GM18519 (cell line): ENCODE data around the gene SIRT5.

Source experiments
- ATAC-seq: cut with Tn5 transposase; IDR thresholded peaks from one replicate; pipeline ENCODE4 v1.9.1; 2021; ENCODE audit warnings: mild to moderate bottlenecking, moderate library complexity; ENCODE audit not compliant: unreplicated experiment, low FRiP score

The SIRT5 gene

GRCh38 chr6:13629459-13630116 is 55.2 kb downstream of the SIRT5 start:
- ATAC-seq, result no peak

GRCh38 chr6:13630499-13630898 is 56.1 kb downstream of the SIRT5 start:
- no peak for ATAC-seq

- no peak for ATAC-seq
Measured at GRCh38 chr6:13633343-13633742, 58.9 kb downstream of the SIRT5 start.

- ATAC-seq, result no peak
Measured at GRCh38 chr6:13635948-13636658, 61.7 kb downstream of the SIRT5 start.

- ATAC-seq, result no peak
Measured at GRCh38 chr6:13638014-13638413, 63.6 kb downstream of the SIRT5 start.

- no peak for ATAC-seq
Measured at GRCh38 chr6:13638626-13639025, 64.2 kb downstream of the SIRT5 start.

GRCh38 chr6:13641315-13641714 is 66.9 kb downstream of the SIRT5 start:
- no peak for ATAC-seq

- no peak for ATAC-seq
Measured at GRCh38 chr6:13643125-13643524, 68.7 kb downstream of the SIRT5 start.

- no peak for ATAC-seq
Measured at GRCh38 chr6:13648850-13649249, 74.4 kb downstream of the SIRT5 start.

GRCh38 chr6:13649393-13649792 is 75.0 kb downstream of the SIRT5 start:
- ATAC-seq, result no peak

GRCh38 chr6:13653296-13653695 is 78.9 kb downstream of the SIRT5 start:
- no peak for ATAC-seq

GRCh38 chr6:13654496-13654895 is 80.1 kb downstream of the SIRT5 start:
- ATAC-seq, result no peak

GRCh38 chr6:13655700-13656099 is 81.3 kb downstream of the SIRT5 start:
- no peak for ATAC-seq

- ATAC-seq, result no peak
Measured at GRCh38 chr6:13660273-13660672, 85.9 kb downstream of the SIRT5 start.

- no peak for ATAC-seq
Measured at GRCh38 chr6:13660893-13661292, 86.5 kb downstream of the SIRT5 start.

- ATAC-seq, result no peak
Measured at GRCh38 chr6:13661647-13662046, 87.2 kb downstream of the SIRT5 start.

GRCh38 chr6:13662651-13663334 is 88.4 kb downstream of the SIRT5 start:
- no peak for ATAC-seq

GRCh38 chr6:13663986-13664385 is 89.6 kb downstream of the SIRT5 start:
- no peak for ATAC-seq
